GM21390 (cell line): ENCODE measurements around the gene SCMH1.

Experiments
- ATAC-seq: cut with Tn5 transposase; IDR thresholded peaks from one replicate; pipeline ENCODE4 v1.9.1; 2021; ENCODE audit not compliant: unreplicated experiment

SCMH1 gene

GRCh38 chr1:41101950-41102607 is 140.0 kb downstream of the SCMH1 start:
- no peak for ATAC-seq

- no peak for ATAC-seq
These were observed 141.0 kb downstream of the SCMH1 start for GRCh38 chr1:41101076-41101475.

GRCh38 chr1:41100170-41100569 is 141.9 kb downstream of the SCMH1 start:
- ATAC-seq: no peak

GRCh38 chr1:41098730-41099460 is 143.2 kb downstream of the SCMH1 start:
- ATAC-seq: no peak

GRCh38 chr1:41097105-41097504 is 145.0 kb downstream of the SCMH1 start:
- ATAC-seq: no peak

GRCh38 chr1:41093826-41094225 is 148.3 kb downstream of the SCMH1 start:
- ATAC-seq: no peak

- no peak for ATAC-seq
These were observed 155.2 kb downstream of the SCMH1 start for GRCh38 chr1:41086921-41087320.

DNA sequence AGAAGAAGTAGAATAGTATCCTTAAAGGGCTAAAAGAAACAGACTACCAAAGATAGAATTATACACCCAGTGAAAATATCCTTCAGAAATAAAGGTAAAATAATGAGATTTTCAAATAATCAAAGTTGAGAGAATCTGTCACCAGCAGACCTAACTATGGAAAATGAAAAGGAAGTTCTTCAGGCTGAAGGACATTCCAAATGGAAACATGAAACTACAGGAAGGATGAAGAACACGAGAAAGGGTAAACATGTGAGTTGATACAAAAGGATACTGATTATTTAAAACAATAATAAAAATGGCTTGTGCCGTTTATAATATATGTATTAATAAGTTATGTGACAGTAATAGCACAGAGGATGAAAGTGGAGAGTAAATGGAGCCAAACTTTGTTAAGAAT is 163.5 kb downstream of the SCMH1 start:
- no peak for ATAC-seq

- ATAC-seq: no peak
These were observed 163.9 kb downstream of the SCMH1 start for GRCh38 chr1:41078193-41078592.

DNA sequence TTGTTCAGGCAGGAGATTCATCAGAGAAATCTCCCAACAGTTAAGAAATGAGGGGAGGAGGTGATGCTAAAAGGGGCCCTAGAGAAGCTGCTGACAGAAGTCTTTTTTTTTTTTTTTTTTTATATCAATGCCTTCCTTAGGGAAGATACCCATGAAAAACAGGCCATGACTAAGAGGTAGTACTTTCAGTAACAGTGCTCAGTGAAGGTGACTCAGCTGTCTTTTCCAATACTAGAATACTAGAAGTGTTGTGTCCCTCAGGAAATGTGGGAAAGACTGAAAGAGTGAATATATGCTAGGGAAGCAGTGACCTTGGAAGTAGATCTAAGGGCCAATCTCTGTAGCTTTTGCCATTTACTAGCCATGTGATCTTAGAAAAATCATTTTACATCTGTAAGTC is 168.1 kb downstream of the SCMH1 start:
- ATAC-seq: no peak

DNA sequence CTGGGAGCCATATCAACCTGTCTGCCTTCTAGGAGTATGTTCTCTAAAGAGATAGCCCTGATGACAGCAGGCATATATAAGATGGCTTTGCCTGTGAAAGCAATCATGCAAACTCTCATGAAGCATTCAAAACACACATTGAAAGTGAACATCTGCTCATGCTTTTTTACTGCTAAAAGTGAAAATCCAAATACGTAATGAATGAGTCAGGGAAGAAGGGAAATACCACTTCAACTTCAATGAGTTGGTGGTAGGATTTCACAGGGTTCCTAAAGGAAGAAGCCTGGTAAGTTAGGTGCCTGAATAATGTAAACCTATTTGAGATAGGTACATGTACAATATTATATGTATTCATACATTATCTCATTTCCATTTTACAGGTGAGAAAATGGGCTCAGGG is 170.1 kb downstream of the SCMH1 start:
- ATAC-seq: no peak

- no peak for ATAC-seq
These were observed 185.2 kb downstream of the SCMH1 start for GRCh38 chr1:41056907-41057306.

GRCh38 chr1:41053316-41053715 is 188.8 kb downstream of the SCMH1 start:
- ATAC-seq: no peak

GRCh38 chr1:41051022-41051421 is 191.1 kb downstream of the SCMH1 start:
- no peak for ATAC-seq

DNA sequence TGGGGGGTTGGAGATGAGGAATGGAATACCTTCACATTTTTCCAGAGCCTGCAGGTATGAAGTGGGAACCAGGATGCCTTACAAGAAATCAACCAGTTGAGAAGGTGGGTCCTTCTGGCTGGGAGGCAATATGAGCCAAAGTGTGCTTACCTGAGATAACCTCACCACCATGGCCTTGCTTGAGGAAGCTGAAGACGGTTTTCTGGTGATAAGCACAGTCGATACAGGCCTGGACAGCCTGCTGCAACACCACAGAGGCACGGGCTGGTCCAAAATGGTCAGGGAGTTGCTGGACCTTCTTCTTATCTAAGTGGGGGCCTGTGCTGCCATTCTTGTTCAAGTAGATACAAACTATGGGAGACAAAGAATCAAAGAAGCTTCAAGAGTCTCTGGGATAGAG is 193.6 kb downstream of the SCMH1 start:
- no peak for ATAC-seq

- ATAC-seq: no peak
These were observed 195.7 kb downstream of the SCMH1 start for GRCh38 chr1:41046347-41046775.

DNA sequence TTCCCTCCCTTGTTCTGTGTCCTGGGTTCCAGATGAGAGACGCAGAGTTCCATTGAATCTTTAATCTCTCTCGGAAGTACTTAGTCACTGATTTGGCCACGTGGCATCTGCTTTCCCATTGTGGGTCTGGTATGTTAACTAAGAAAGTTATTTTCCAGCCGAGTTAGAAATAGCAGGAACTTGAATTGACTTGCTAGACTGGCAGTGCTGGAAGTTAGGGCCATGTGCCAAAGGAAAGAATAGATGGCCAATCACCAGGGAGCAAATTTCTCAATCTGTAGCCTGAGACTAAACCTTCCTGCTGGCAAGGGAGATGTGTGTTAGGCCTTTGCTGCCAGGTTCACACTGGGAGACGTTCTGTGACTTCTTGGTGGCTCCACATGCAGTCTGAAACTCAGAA is 196.4 kb downstream of the SCMH1 start:
- no peak for ATAC-seq

- ATAC-seq: no peak
These were observed 197.9 kb downstream of the SCMH1 start for GRCh38 chr1:41044187-41044586.

DNA sequence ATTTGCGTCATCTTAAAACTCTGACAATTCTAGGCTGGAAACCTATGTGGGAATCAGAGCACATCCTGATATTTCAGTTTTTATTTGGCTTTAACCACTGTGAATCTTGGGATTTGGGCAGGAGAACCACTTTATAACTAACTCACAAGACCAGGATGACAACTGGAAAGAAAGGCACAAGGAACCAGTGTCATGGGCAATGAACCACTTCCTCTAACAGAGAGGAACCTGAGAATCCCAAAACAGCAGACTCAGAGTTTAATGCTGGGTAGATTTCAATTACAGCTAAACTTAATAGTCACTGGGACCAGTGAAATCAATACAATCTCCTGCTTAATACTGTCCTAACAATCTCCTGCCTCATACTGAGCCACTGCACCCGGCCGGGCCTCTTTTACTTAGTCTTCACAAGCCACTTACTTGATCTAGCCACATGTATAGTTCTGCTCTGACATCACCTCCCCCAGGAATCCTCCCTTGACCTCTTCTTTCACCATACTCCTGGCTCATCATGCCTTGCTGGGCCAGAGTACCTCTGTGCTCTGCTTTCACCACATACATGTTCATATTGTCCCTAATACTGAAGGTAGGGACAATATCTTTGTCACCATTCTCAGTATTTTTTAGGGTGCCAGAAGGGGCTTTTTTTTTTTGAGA is 200.4 kb downstream of the SCMH1 start:
- ATAC-seq: no peak

DNA sequence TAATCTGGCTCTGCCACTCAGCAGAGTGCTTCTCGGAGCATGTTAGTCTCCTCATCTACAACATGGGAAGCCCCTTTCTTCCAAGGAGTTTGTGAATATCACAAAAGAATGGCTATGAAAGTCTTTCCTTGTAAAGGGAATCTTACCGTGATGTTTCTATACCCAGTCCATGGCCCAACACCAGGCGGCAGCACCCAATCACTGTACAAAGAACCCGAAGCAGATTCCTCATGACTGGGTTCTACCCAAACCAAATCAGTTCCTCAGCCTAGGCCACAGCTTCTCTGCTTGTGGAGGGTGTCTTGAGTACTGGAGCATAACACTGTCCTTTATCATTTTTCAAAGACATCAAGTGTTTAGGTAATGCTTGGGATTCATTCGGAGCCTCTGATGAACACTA is 204.0 kb downstream of the SCMH1 start:
- no peak for ATAC-seq

DNA sequence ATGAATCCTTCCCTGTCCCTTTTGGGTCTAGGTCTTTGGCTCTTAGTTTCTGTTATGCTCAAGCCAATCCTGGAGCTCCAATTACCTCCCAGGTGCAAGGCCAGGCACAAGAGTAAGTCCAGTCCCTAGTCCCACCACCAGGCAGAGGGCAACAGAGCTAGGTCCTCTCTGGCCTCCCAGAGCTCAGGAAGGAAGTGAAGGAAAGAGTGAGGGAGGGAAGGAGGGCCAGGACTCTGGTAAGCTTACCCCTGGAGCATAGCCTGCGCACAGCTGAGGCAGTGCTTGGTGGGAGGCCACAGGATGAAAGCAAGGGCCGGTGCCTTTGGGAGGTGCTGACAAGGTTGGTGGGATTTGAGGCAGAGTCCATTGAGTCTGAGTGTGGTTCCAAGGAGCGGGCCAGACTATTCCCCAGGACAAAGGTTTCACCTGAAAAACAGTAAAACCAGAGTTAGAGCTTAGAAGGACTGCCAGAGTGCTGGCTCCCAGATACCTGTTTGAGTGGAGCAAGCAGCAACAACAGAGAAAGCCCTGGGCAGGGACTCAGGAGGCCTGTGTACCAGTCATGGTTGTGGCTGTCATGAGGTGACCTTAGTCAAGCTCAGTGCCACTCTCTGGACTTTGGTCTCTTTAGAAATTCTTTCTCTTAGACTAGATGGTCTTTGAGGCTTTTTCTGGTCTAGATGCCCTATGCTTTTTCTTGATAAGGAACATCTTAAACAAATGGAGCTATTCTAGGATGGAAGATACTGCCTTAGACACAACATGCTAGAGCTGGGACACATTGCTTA is 204.8 kb downstream of the SCMH1 start:
- ATAC-seq: no peak
